CD4-positive, alpha-beta T cell (primary cell): ENCODE results near the gene CTTN. TPM values are rescaled to one million over a fixed set of nuclear protein-coding genes. Genes with fewer than 3 reads are reported as not detected.

Experiments
- ATAC-seq: fragments of 200-7000 bp; cut with Tn5 transposase; one replicate; pipeline ENCODE4 v1.10.0; 2022; ENCODE audit warnings: mild to moderate bottlenecking; ENCODE audit not compliant: poor library complexity
- CTCF ChIA-PET: fragments of 350-600 bp; sonication (Branson Sonifier 250); formaldehyde crosslinking; loops from one replicate; lab custom pipeline; 2021; ENCODE audit warnings: antibody characterized with exemption, inconsistent platforms; lab: Charles Lee
- POLR2A ChIA-PET: fragments of 350-600 bp; sonication (Branson Sonifier 250); formaldehyde crosslinking; loops from one replicate; lab custom pipeline; 2021; ENCODE audit warnings: antibody characterized with exemption, inconsistent platforms; lab: Charles Lee
- DNase-seq, 14 experiments: peaks; one replicate each; pipeline ENCODE4 v3.0.0-alpha.2; 2013 to 2020; ENCODE audit warnings: mixed read lengths in 2 of 14
- H3K27ac ChIP-seq, 2 donors: one replicate each; pipeline versions ENCODE4 v1.5.1 to v1.7.0; 2013; ENCODE audit warnings: low read length in 2 of 2, low read depth in 1 of 2, mild to moderate bottlenecking in 1 of 2
- H3K27me3 ChIP-seq, 2 experiments: 1 replicate in 1 of 2; 2 replicates in 1 of 2; pipeline versions ENCODE4 v1.6.1 to v1.7.0; 2013; ENCODE audit warnings: low read length in 2 of 2, control low read depth in 1 of 2, mild to moderate bottlenecking in 1 of 2, moderate library complexity in 1 of 2; ENCODE audit not compliant: insufficient read depth in 2 of 2, control insufficient read depth in 1 of 2
- H3K36me3 ChIP-seq: one replicate; pipeline ENCODE4 v1.6.1; 2013; ENCODE audit warnings: low read length, control low read depth; ENCODE audit not compliant: insufficient read depth
- H3K4me1 ChIP-seq: one replicate; pipeline ENCODE4 v1.6.1; 2013; ENCODE audit warnings: low read length, control low read depth; ENCODE audit not compliant: insufficient read depth
- H3K4me3 ChIP-seq: one replicate; pipeline ENCODE4 v1.5.1; 2013; ENCODE audit warnings: mild to moderate bottlenecking, low read length, moderate library complexity
- H3K9me3 ChIP-seq, 2 experiments: 1 replicate in 1 of 2; 2 replicates in 1 of 2; pipeline versions ENCODE4 v1.6.1 to v1.7.0; 2013; ENCODE audit warnings: low read length in 2 of 2, mild to moderate bottlenecking in 2 of 2, control low read depth in 1 of 2, moderate library complexity in 1 of 2; ENCODE audit not compliant: control insufficient read depth in 1 of 2, insufficient read depth in 1 of 2
- H3K27ac Mint-ChIP-seq: one replicate; pipeline ENCODE4 v1.8.0; 2020; ENCODE audit warnings: mixed read lengths
- H3K27me3 Mint-ChIP-seq: one replicate; pipeline ENCODE4 v1.8.0; 2021; ENCODE audit warnings: mixed read lengths
- H3K36me3 Mint-ChIP-seq: one replicate; pipeline ENCODE4 v1.8.0; 2021; ENCODE audit warnings: low read depth, mixed read lengths
- H3K4me1 Mint-ChIP-seq: one replicate; pipeline ENCODE4 v1.8.0; 2021; ENCODE audit warnings: low read depth, mixed read lengths
- H3K4me3 Mint-ChIP-seq: one replicate; pipeline ENCODE4 v1.8.0; 2020; ENCODE audit warnings: mild to moderate bottlenecking, mixed read lengths
- H3K9me3 Mint-ChIP-seq: one replicate; pipeline ENCODE4 v1.8.0; 2020; ENCODE audit warnings: mixed read lengths
- intact Hi-C, 2 experiments: fragments of 100-400 bp; cut with DNase I in 1 of 2; cut with micrococcal nuclease in 1 of 2; formaldehyde crosslinking; loops; one replicate each; pipeline versions ENCODE4 v1.15.1 to v1.9.0; 2023 to 2025; cut with DNase I, micrococcal nuclease
- total RNA-seq, 174 experiments: library from RNA in 2 of 174; stranded (reverse) in 2 of 174; gene quantifications; one replicate each; pipeline ENCODE4 v1.2.3 and lab custom pipeline; 2021 to 2026
- TF ChIP-seq, protein P1 (sequence below): fragments of 200-600 bp; IDR thresholded peaks from one replicate; pipeline ENCODE4 v1.8.0; 2022; ENCODE audit warnings: antibody characterized with exemption, mild to moderate bottlenecking

The CTTN gene
- total RNA-seq, 2 experiments from 2014 or later = 0.45 to 0.80 TPM

- no peaks in the 10 kb centered on the region for H3K4me1 Mint-ChIP-seq
- ChIA-PET POLR2A (no interaction called here), CTCF (no interaction called here)
- Histone ChIP-seq H3K27ac (no peak overlapping the region), H3K9me3 (no peaks in the 10 kb centered on the region), H3K4me1 (no peaks in the 10 kb centered on the region), H3K36me3 (no peaks in the 10 kb centered on the region), H3K27me3 (no peaks in the 10 kb centered on the region), H3K4me3 (no peak overlapping the region)
- no peak for ATAC-seq
- no peaks in the 10 kb centered on the region for H3K36me3 Mint-ChIP-seq
- intact Hi-C loops = no loop called here
- no peak overlapping the region for H3K4me3 Mint-ChIP-seq
- H3K27me3 Mint-ChIP-seq = no peaks in the 10 kb centered on the region
- no peak overlapping the region for H3K27ac Mint-ChIP-seq
- no peak for DNase-seq
- TF ChIP-seq, protein P1, sequence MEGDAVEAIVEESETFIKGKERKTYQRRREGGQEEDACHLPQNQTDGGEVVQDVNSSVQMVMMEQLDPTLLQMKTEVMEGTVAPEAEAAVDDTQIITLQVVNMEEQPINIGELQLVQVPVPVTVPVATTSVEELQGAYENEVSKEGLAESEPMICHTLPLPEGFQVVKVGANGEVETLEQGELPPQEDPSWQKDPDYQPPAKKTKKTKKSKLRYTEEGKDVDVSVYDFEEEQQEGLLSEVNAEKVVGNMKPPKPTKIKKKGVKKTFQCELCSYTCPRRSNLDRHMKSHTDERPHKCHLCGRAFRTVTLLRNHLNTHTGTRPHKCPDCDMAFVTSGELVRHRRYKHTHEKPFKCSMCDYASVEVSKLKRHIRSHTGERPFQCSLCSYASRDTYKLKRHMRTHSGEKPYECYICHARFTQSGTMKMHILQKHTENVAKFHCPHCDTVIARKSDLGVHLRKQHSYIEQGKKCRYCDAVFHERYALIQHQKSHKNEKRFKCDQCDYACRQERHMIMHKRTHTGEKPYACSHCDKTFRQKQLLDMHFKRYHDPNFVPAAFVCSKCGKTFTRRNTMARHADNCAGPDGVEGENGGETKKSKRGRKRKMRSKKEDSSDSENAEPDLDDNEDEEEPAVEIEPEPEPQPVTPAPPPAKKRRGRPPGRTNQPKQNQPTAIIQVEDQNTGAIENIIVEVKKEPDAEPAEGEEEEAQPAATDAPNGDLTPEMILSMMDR = no peak
- H3K9me3 Mint-ChIP-seq = no peaks in the 10 kb centered on the region
Measured at GRCh38 chr11:70478166-70478890, 80.0 kb downstream of the CTTN start.

DNA sequence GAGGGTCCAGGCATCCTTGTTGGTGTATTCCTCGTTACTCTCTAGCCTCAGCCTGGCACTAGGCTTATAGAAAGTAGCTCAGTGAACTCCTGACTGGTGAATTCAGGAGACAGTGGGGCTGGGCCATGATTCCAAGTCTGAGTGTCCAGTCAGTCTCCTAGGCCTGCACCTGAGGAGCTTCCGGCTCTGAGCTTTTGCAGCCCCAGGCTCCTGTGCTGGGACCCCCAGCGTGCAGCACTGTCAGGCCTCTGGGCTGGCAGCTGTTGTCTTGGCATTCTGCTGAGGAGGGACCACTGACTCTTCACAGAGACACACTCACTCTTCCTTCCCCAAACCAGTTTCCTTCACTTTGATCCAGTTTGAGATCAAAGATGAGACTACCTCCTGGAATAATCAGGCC, 82.4 kb downstream of the CTTN start:
- Mint-ChIP-seq H3K27ac (no peak overlapping the region), H3K4me1 (no peaks in the 10 kb centered on the region), H3K36me3 (no peaks in the 10 kb centered on the region), H3K27me3 (no peaks in the 10 kb centered on the region), H3K9me3 (no peaks in the 10 kb centered on the region), H3K4me3 (no peak overlapping the region)
- H3K4me1 ChIP-seq = no peaks in the 10 kb centered on the region
- TF ChIP-seq, protein P1 = no peak
- DNase-seq = no peak
- ATAC-seq = no peak
- H3K27me3 ChIP-seq = no peaks in the 10 kb centered on the region
- H3K27ac ChIP-seq = no peak overlapping the region
- H3K9me3 ChIP-seq = no peaks in the 10 kb centered on the region
- POLR2A ChIA-PET = no interaction called here
- intact Hi-C loops = no loop called here
- CTCF ChIA-PET = no interaction called here
- no peaks in the 10 kb centered on the region for H3K36me3 ChIP-seq
- H3K4me3 ChIP-seq = no peak overlapping the region

DNA sequence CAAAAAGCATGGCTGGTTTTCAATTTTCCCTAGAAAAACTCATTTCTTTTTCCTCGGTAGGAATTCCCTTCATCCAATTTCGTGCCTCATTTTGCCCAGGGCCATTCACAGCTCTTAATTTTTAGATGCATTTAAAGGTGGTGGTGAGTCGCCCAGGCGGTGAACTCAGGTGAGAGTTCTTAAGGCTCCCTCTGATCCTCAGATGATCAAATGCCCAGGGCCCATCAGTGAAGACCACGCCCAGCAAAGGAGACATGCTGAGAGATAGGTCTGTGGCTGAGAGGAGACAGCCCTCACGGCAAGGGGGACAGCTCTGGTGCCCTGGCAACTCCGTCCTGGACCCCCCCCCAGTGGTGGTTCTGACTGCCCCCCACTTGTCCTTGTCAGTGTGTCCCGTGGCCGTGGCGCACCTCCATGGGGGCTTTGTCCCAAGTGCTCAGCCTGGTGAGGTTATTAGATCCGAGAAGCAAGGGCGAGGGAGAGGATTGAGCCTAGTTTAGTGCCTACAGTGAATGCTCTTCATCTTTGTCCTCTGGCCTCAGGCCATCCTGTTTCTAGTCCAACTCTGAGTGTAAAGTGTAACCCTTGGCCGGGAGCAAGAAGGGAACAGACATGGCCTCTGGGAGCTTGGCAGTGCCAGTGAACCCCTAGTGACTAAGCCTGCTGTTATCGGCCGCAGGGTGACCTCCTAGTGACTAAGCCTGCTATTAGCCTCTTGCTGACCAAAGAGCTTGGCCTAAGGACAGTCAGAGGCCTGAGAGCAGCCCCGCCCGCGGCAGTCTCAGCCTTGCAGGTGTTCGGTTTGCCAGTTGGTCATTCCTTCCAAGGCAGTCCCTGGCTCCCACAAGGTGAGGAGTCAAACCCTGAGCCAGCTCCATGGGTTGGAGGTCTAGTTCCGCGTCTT, 83.5 kb downstream of the CTTN start:
- intact Hi-C loops = no loop called here
- CTCF ChIA-PET = no interaction called here
- Histone ChIP-seq H3K27me3 (no peaks in the 10 kb centered on the region), H3K27ac (no peak overlapping the region), H3K4me3 (no peak overlapping the region), H3K9me3 (peaks cover 0 to 2% of the 10 kb centered on the region in 2 experiments), H3K4me1 (no peaks in the 10 kb centered on the region), H3K36me3 (no peaks in the 10 kb centered on the region)
- TF ChIP-seq, protein P1 = no peak
- H3K27ac Mint-ChIP-seq = no peak overlapping the region
- no peak overlapping the region for H3K4me3 Mint-ChIP-seq
- no peaks in the 10 kb centered on the region for H3K9me3 Mint-ChIP-seq
- POLR2A ChIA-PET = no interaction called here
- H3K36me3 Mint-ChIP-seq = no peaks in the 10 kb centered on the region
- no peak for ATAC-seq
- H3K27me3 Mint-ChIP-seq = no peaks in the 10 kb centered on the region
- H3K4me1 Mint-ChIP-seq = no peaks in the 10 kb centered on the region
- DNase-seq = no peak
